ENCODE results near the gene SLC22A31.
A peak's percentile ranks its signal among the peaks of the same experiment; 100 is the strongest.
"Not testable (repeated sequence)": the region's sequence is repeated elsewhere in the genome, so short reads cannot be mapped to it uniquely, and the experiment has no call there.

SLC22A31 gene

DNA sequence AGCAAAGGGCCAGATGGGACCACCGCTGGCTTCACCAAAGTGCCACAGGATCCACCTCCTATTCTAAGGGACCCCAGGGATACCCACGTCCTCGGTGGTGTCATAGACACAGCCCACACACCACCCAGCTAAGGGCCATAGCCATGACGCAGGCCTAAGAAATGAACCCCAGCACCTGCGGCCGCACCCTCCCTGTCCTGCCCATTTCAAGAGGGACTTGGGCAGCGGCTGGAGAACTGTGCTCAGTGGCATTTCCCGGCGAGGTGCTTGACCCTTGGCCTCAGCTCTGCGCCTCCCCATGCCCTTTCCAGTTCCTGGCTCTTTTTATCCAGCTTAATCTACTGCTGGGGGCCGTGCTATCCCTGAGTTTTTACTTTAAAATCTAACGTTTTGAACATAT is 44.4 kb upstream of the SLC22A31 start:
- no peak for DNase-seq
- TF ChIP-seq, protein P1, sequence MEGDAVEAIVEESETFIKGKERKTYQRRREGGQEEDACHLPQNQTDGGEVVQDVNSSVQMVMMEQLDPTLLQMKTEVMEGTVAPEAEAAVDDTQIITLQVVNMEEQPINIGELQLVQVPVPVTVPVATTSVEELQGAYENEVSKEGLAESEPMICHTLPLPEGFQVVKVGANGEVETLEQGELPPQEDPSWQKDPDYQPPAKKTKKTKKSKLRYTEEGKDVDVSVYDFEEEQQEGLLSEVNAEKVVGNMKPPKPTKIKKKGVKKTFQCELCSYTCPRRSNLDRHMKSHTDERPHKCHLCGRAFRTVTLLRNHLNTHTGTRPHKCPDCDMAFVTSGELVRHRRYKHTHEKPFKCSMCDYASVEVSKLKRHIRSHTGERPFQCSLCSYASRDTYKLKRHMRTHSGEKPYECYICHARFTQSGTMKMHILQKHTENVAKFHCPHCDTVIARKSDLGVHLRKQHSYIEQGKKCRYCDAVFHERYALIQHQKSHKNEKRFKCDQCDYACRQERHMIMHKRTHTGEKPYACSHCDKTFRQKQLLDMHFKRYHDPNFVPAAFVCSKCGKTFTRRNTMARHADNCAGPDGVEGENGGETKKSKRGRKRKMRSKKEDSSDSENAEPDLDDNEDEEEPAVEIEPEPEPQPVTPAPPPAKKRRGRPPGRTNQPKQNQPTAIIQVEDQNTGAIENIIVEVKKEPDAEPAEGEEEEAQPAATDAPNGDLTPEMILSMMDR (IDR thresholded peaks at IDR 0.05) = no peak
- Histone ChIP-seq H3K27me3 (peaks cover 0 to 16% of the 10 kb centered on the region in 2 donors), H3K36me3 (no peaks in the 10 kb centered on the region), H3K4me1 (peaks cover 5 to 24% (median 16%) of the 10 kb centered on the region in 4 donors), H3K4me3 (no peak overlapping the region), H3K9me3 (no peaks in the 10 kb centered on the region), H3K27ac (no peak overlapping the region)
- intact Hi-C loops (cut with DNase I; ENCODE audit: low total_unique reads) = loop anchor here (10.0 kb wide), 1 partner anchor 260 kb away; the partner anchor contains the start of gene SPG7

DNA sequence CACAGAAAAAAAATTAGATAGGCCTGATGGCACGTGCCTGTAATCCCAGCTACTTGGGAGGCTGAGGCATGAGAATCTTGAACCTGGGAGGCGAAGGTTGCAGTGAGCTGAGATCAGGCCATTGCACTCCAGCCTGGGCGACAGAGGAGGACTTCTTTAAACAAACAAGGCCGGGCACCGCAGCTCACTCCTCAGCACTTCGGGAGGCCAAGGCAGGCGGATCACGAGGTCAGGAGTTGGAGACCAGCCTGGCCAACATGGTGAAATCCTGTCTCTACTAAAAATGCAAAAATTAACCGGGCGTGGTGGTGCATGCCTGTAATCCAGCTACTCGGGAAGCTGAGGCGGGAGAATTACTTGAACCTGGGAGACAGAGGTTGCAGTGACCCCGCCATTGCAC is 43.9 kb upstream of the SLC22A31 start:
- not testable (repeated sequence) for H3K27ac ChIP-seq, DNase-seq, H3K9me3 ChIP-seq, H3K36me3 ChIP-seq, H3K4me3 ChIP-seq
- Histone ChIP-seq H3K27me3 (peaks cover 0 to 16% of the 10 kb centered on the region in 2 donors), H3K4me1 (peaks cover 5 to 24% (median 16%) of the 10 kb centered on the region in 4 donors)
- intact Hi-C loops (cut with DNase I; ENCODE audit: low total_unique reads) = loop anchor here (10.0 kb wide), 1 partner anchor 261 kb away; the partner anchor contains the start of gene SPG7

DNA sequence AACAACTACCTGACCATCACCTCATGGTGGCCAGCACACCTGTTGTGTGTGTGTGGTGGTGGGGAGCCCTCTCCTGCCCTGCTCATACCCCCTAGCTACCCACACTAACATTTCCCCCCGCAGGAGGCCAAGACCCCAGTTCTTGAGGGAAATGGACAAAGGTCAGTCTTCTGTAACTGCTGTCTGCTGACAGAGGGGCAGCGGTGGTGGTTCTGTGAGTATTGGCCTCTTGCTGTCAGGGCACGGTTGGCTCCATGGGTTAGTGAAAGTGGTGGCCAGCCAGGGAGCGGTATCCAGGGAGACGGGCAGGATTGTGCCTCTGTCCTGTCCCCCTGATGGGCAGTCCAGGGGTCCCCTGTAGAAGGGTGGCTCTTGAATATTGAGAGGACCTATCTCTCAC is 43.3 kb upstream of the SLC22A31 start:
- TF ChIP-seq, protein P1 (IDR thresholded peaks at IDR 0.05) = no peak
- DNase-seq = no peak
- Histone ChIP-seq H3K9me3 (no peaks in the 10 kb centered on the region), H3K4me1 (peaks cover 5 to 24% (median 16%) of the 10 kb centered on the region in 4 donors), H3K36me3 (no peaks in the 10 kb centered on the region), H3K4me3 (no peak overlapping the region), H3K27me3 (peaks cover 0 to 16% of the 10 kb centered on the region in 2 donors), H3K27ac (no peak overlapping the region)
- intact Hi-C loops (cut with DNase I; ENCODE audit: low total_unique reads) = loop anchor here (10.0 kb wide), 1 partner anchor 261 kb away; the partner anchor contains the start of gene SPG7

DNA sequence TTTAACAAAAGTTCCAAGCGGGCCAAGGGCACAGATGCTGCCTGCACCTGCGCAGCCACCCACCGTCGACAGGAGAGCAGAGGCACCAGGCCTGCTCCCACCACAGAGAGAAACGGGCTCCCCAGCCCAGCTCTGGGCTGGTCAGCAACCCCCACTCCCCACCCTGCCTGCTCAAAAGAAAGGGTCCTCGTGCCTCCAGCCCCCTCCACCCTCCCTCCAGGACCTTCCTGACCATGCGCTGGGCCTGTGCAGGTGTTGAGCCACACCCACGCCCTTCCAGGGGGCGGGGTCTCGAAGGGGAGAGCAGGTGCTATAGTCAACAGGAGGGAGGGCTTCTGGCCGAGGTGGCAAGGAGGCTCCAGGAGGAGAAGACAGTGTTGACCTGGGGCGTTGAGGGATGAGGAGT is 42.5 kb upstream of the SLC22A31 start:
- intact Hi-C loops (cut with DNase I; ENCODE audit: low total_unique reads) = loop anchor here (10.0 kb wide), 1 partner anchor 262 kb away; the partner anchor contains the start of gene SPG7
- Histone ChIP-seq H3K4me3 (no peak overlapping the region), H3K9me3 (no peaks in the 10 kb centered on the region), H3K27ac (no peak overlapping the region), H3K27me3 (peaks cover 0 to 9% of the 10 kb centered on the region in 2 donors), H3K36me3 (no peaks in the 10 kb centered on the region), H3K4me1 (peaks cover 5 to 24% (median 16%) of the 10 kb centered on the region in 4 donors)
- TF ChIP-seq, protein P1 (IDR thresholded peaks at IDR 0.05) = no peak
- no peak for DNase-seq

DNA sequence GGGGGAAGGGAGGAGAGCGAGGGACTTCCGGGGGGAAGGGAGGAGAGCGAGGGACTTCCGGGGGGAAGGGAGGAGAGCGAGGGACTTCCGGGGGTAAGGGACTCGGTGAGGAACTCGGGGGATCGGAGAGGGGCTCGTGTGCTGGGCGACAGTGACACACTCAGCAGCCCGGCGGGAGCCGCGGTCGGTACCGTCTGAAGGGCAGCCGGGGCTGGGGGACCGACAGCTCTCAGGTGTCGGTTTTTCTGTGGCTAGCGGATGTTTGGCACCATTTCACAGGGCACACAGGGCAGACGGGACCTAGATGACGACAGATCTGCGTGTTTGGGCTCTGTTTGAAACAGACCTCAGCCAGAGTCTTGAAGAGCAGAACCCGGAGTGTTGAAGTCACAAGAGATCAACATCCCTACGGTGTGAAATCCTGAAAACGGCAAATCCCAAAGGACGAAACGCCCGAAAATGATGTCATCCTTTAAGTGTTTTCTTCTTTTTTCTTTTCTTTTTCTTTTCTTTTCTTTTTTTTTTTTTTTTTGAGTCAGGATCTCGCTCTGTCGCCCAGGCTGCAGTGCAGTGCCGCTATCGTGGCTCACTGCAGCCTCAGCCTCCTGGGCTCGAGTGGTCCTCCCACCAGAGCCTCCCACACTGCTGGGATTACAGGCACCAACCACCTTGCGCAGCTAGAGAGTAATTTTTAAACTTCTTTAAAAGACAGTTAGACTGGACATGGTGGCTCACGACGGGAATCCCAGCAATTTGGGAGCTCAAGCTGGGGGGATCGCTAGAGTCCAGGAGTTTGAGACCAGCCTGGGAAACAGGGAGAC is 41.1 kb upstream of the SLC22A31 start:
- Histone ChIP-seq H3K27me3 (no peaks in the 10 kb centered on the region), H3K4me1 (peaks cover 0 to 10% (median 6%) of the 10 kb centered on the region in 4 donors), H3K27ac (peak overlapping the region; percentile 91 to 99), H3K9me3 (no peaks in the 10 kb centered on the region), H3K4me3 (peak overlapping the region; percentile 66 to 95), H3K36me3 (no peaks in the 10 kb centered on the region)
- peak; percentile 51 to 85 for DNase-seq
- TF ChIP-seq, protein P1 (IDR thresholded peaks at IDR 0.05) = no peak
- intact Hi-C loops (cut with DNase I; ENCODE audit: low total_unique reads) = loop anchor here (10.0 kb wide), 1 partner anchor 263 kb away; the partner anchor contains the start of gene SPG7

DNA sequence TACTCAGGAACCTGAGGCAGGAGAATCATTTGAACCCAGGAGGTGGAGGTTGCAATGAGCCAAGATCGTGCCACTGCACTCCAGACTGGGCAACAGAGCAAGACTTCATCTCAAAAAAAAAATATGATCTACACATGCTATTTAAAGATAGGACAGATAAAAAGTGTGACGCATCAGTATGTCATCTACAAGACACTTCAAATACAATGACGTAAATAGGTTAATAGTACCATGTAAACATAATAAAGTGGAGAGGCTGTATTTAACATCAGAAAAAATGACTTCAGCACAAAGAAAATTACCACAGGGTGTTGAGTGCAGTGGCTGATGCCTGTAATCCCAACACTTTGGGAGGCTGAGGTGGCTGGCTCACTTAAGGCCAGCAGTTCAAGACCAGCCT is 37.4 kb upstream of the SLC22A31 start:
- intact Hi-C loops (cut with DNase I; ENCODE audit: low total_unique reads) = no loop called here
- peaks cover 12 to 28% (median 26%) of the 10 kb centered on the region in 3 donors for H3K36me3 ChIP-seq
- H3K9me3 ChIP-seq = no peaks in the 10 kb centered on the region
- H3K27ac ChIP-seq = no peak overlapping the region
- H3K4me1 ChIP-seq = peaks cover 0 to 10% (median 6%) of the 10 kb centered on the region in 4 donors
- no peaks in the 10 kb centered on the region for H3K27me3 ChIP-seq
- H3K4me3 ChIP-seq = no peak overlapping the region
- TF ChIP-seq, protein P1 (IDR thresholded peaks at IDR 0.05) = no peak
- DNase-seq = no peak
